ENCODE data around the gene COG5. TPM values are rescaled to one million over a fixed set of nuclear protein-coding genes. Genes with fewer than 3 reads are reported as not detected.
A peak's percentile ranks its signal among the peaks of the same experiment; 100 is the strongest.

The COG5 gene
- total RNA-seq, 1 donor from 2014 or later: 26.8 TPM

DNA sequence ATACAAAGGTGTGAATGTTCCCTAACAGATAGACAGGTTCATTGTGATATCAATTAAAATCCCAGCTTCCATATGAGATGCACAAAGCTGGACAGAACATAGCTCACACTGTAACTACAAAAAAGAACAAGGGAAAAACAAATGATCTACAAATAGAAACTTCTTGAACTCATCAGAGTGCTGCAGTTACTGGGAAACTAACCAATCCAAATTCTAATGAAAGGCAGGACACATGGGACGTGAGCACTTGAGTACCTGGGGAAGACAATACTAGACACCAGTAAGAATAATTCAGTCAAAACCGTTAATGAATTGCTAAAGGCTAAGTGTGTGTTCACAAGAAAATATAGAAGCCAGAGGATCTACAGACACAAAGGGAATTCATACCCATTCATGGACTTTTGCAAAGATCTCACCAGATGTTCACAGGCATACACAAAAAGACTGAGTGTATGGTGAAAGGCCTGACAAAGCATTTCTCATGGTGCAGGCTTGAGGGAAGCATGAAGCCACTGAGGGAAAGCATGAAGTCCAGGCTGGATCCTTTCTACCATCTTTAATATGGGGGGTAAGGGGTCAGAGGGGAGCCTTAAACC lies 101.7 kb downstream of the COG5 start:
- TF ChIP-seq, protein P1, sequence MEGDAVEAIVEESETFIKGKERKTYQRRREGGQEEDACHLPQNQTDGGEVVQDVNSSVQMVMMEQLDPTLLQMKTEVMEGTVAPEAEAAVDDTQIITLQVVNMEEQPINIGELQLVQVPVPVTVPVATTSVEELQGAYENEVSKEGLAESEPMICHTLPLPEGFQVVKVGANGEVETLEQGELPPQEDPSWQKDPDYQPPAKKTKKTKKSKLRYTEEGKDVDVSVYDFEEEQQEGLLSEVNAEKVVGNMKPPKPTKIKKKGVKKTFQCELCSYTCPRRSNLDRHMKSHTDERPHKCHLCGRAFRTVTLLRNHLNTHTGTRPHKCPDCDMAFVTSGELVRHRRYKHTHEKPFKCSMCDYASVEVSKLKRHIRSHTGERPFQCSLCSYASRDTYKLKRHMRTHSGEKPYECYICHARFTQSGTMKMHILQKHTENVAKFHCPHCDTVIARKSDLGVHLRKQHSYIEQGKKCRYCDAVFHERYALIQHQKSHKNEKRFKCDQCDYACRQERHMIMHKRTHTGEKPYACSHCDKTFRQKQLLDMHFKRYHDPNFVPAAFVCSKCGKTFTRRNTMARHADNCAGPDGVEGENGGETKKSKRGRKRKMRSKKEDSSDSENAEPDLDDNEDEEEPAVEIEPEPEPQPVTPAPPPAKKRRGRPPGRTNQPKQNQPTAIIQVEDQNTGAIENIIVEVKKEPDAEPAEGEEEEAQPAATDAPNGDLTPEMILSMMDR (conservative IDR thresholded peaks at IDR 0.05): no peak
- H3K9me3 Mint-ChIP-seq: no peaks in the 10 kb centered on the region
- no peaks in the 10 kb centered on the region for H3K27me3 Mint-ChIP-seq (ENCODE audit: low read depth)
- peaks cover 16% of the 10 kb centered on the region for H3K4me1 Mint-ChIP-seq
- no peak for DNase-seq (ENCODE audit: low read depth, low spot score)
- peak overlapping the region; percentile 3 for H3K27ac Mint-ChIP-seq (ENCODE audit: unreplicated experiment)
- no peak overlapping the region for H3K4me3 Mint-ChIP-seq
- H3K36me3 Mint-ChIP-seq (ENCODE audit: low read depth): peaks cover 1% of the 10 kb centered on the region

- H3K27me3 Mint-ChIP-seq (ENCODE audit: low read depth): no peaks in the 10 kb centered on the region
- no peak for DNase-seq (ENCODE audit: low read depth, low spot score)
- no peak overlapping the region for H3K4me3 Mint-ChIP-seq
- H3K27ac Mint-ChIP-seq (ENCODE audit: unreplicated experiment): no peak overlapping the region
- H3K4me1 Mint-ChIP-seq: no peaks in the 10 kb centered on the region
- TF ChIP-seq, protein P1 (conservative IDR thresholded peaks at IDR 0.05): no peak
- no peaks in the 10 kb centered on the region for H3K9me3 Mint-ChIP-seq
- H3K36me3 Mint-ChIP-seq (ENCODE audit: low read depth): peaks cover 7% of the 10 kb centered on the region
Measured at GRCh38 chr7:107453388-107453787, 110.3 kb downstream of the COG5 start.

DNA sequence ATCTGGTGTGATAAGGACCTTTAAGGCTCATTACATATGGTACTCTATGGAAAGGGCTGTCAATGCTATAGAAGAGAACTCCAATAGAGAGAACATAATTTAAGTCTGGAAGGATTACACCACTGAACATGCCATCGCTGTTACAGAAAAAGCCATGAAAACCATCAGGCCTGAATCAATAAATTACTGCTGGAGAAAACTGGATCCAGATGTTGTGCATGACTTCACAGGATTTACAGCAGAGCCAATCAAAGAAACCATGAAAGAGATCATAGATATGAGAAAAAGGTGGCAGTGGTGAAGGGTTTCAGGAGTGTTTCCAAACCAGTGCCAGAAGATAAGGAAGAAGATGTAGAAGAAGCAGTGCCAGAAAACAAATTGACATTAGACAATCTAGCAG lies 112.8 kb downstream of the COG5 start:
- no peaks in the 10 kb centered on the region for H3K27me3 Mint-ChIP-seq (ENCODE audit: low read depth)

DNA sequence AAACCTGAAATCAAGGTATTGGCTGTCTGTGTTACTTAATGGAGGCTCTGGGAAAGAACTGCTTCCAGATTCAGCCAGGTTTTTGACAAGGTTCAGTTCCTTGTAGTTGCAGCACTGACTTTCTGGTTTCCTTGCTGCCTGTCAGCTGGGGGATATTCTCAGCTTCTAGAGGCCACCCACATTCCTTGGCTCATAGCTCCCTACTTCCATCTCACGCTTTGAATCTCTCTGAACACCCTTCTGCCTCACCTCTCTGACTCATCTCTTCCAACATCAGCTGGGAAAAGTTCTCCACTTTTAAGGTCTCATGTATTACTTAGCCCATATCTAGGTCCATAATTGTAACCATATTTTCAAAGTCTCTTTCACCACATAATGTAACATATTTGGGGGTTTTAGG lies 116.7 kb downstream of the COG5 start:
- H3K27me3 Mint-ChIP-seq (ENCODE audit: low read depth): no peaks in the 10 kb centered on the region
- DNase-seq (ENCODE audit: low read depth, low spot score): no peak
- H3K36me3 Mint-ChIP-seq (ENCODE audit: low read depth): peaks cover 3% of the 10 kb centered on the region
- no peaks in the 10 kb centered on the region for H3K9me3 Mint-ChIP-seq
- H3K27ac Mint-ChIP-seq (ENCODE audit: unreplicated experiment): no peak overlapping the region
- TF ChIP-seq, protein P1 (conservative IDR thresholded peaks at IDR 0.05): no peak
- no peaks in the 10 kb centered on the region for H3K4me1 Mint-ChIP-seq
- no peak overlapping the region for H3K4me3 Mint-ChIP-seq

More for the DNA sequence above, 112.8 kb downstream of the COG5 start:
- no peak for DNase-seq (ENCODE audit: low read depth, low spot score)
- no peaks in the 10 kb centered on the region for H3K9me3 Mint-ChIP-seq
- no peak overlapping the region for H3K4me3 Mint-ChIP-seq
- peaks cover 4% of the 10 kb centered on the region for H3K36me3 Mint-ChIP-seq (ENCODE audit: low read depth)
- no peaks in the 10 kb centered on the region for H3K4me1 Mint-ChIP-seq
- TF ChIP-seq, protein P1 (conservative IDR thresholded peaks at IDR 0.05): no peak
- no peak overlapping the region for H3K27ac Mint-ChIP-seq (ENCODE audit: unreplicated experiment)

- H3K36me3 Mint-ChIP-seq (ENCODE audit: low read depth): peaks cover 3% of the 10 kb centered on the region
- no peaks in the 10 kb centered on the region for H3K27me3 Mint-ChIP-seq (ENCODE audit: low read depth)
- no peak overlapping the region for H3K27ac Mint-ChIP-seq (ENCODE audit: unreplicated experiment)
- no peaks in the 10 kb centered on the region for H3K4me1 Mint-ChIP-seq
- no peak overlapping the region for H3K4me3 Mint-ChIP-seq
- no peak for DNase-seq (ENCODE audit: low read depth, low spot score)
- TF ChIP-seq, protein P1 (conservative IDR thresholded peaks at IDR 0.05): no peak
- H3K9me3 Mint-ChIP-seq: no peaks in the 10 kb centered on the region
Measured at GRCh38 chr7:107446531-107446930, 117.2 kb downstream of the COG5 start.

Measured in neural crest cell (in vitro differentiated cells).